GM12878 (cell line): ENCODE data around the gene PTPRJ. TPM values are rescaled to one million over a fixed set of nuclear protein-coding genes. Genes with fewer than 3 reads are reported as not detected.

Experiments
- BHLHE40 ChIP-seq, 2 experiments: fragments of 450-650 bp in 1 of 2; IDR thresholded peaks; 2 replicates each; pipeline ENCODE4 v1.6.1; 2011 to 2017; ENCODE audit warnings: low read depth in 2 of 2, borderline replicate concordance in 1 of 2, improper control_type of control experiment in 1 of 2, low read length in 1 of 2, mild to moderate bottlenecking in 1 of 2
- BMI1 ChIP-seq: fragments of 450-650 bp; IDR thresholded peaks from 2 replicates; pipeline ENCODE4 v1.6.1; 2016; ENCODE audit warnings: mild to moderate bottlenecking, moderate library complexity, borderline replicate concordance
- FOXM1 ChIP-seq: IDR thresholded peaks from 2 replicates; pipeline ENCODE4 v1.6.1; 2012; ENCODE audit warnings: low read depth, mild to moderate bottlenecking, inconsistent platforms, low read length, moderate library complexity
- JUNB ChIP-seq: IDR thresholded peaks from 2 replicates; pipeline ENCODE4 v1.6.1; 2016; ENCODE audit warnings: antibody characterized with exemption, mild to moderate bottlenecking
- NRF1 ChIP-seq: conservative IDR thresholded peaks from 2 replicates; pipeline ENCODE4 v1.6.1; 2011; ENCODE audit warnings: mild to moderate bottlenecking, low read depth, low read length, improper control_type of control experiment
- PAX5 ChIP-seq: IDR thresholded peaks from 2 replicates; pipeline ENCODE4 v1.6.1; 2011; ENCODE audit warnings: low read depth, low read length, borderline replicate concordance
- PML ChIP-seq: IDR thresholded peaks from 2 replicates; pipeline ENCODE4 v1.6.1; 2012; ENCODE audit warnings: low read length, inconsistent platforms
- RBBP5 ChIP-seq: fragments of 200-600 bp; sonication (generic); conservative IDR thresholded peaks from 2 replicates; pipeline ENCODE4 v1.6.1; 2016
- RUNX3 ChIP-seq: IDR thresholded peaks from 2 replicates; pipeline ENCODE4 v1.6.1; 2012; ENCODE audit warnings: low read length, inconsistent platforms
- SMC3 ChIP-seq: IDR thresholded peaks from 2 replicates; pipeline ENCODE4 v1.6.1; 2011; ENCODE audit warnings: low read length, improper control_type of control experiment, borderline replicate concordance
- SP1 ChIP-seq: IDR thresholded peaks from one replicate; pipeline ENCODE4 v1.6.1; 2011; ENCODE audit warnings: low read depth, low read length
- STAT3 ChIP-seq: IDR thresholded peaks from 2 replicates; pipeline ENCODE4 v1.6.1; 2011; ENCODE audit warnings: low read depth, low read length, improper control_type of control experiment
- polyA plus RNA-seq, 11 experiments: library from polyadenylated mRNA; depleted of rRNA in 4 of 11; unstranded in 6 of 11; stranded (reverse) in 5 of 11; fragments of >200 nt; fragmentation: Nextera tagmentation in 4 of 11; fragmentation: Illumina TruSeq in 1 of 11; extraction: Ambion mirVana in 4 of 11; extraction: Trizol in 1 of 11; gene quantifications; 1 replicate in 1 of 11; 2 replicates in 10 of 11; pipeline versions ENCODE4 v1.2.1 to v1.2.3, GENCODE V29; 2011 to 2016; ENCODE audit warnings: inconsistent platforms in 2 of 11, missing spikeins in 2 of 11, low read depth in 1 of 11
- total RNA-seq, 4 experiments: library from RNA; depleted of rRNA in 3 of 4; stranded (reverse); fragments of >200 nt in 3 of 4; fragmentation: Illumina TruSeq in 1 of 4; extraction: Trizol in 1 of 4; gene quantifications; 2 replicates each; pipeline versions ENCODE4 v1.2.1 to v1.2.3, GENCODE V29; 2013 to 2021
- TF ChIP-seq, protein P1 (sequence below): IDR thresholded peaks from 2 replicates; pipeline ENCODE4 v1.6.1; 2012; ENCODE audit warnings: low read length, inconsistent platforms
- TF ChIP-seq, protein P2 (sequence below): fragments of 450-650 bp; IDR thresholded peaks from 2 replicates; pipeline ENCODE4 v1.6.1; 2017; ENCODE audit warnings: borderline replicate concordance
- TF ChIP-seq, protein P3 (sequence below): fragments of 450-650 bp; IDR thresholded peaks from 2 replicates; pipeline ENCODE4 v1.6.1; 2017; ENCODE audit warnings: mild to moderate bottlenecking, low read depth, inconsistent platforms; ENCODE audit not compliant: poor library complexity, severe bottlenecking

The PTPRJ gene
- total and polyA plus RNA-seq, 10 of the 15 experiments (the other 5 are each of a cell fraction or from before 2014, with no cell fraction given) = 0.22 to 22.4 (median 7.4) TPM

DNA sequence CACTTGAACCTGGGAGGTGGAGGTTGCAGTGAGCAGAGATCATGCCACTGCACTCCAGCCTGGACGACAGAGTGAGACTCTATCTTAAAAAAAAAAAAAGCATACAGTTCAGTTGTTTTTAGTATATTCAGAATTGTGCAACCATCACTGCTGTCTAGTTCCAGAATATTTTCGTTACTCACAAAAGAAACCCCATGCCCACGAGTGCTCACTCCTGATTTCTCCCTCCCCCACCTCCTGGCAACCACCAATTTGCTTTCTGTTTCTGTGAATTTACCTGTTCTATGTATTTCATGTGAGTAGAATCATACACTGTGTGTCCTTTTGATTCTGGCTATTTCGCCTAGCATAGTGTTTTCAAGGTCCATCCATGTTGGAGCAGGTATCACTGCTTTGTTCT, 24.8 kb downstream of the PTPRJ start (continued):
- TF ChIP-seq RBBP5 (no peak), NRF1 (no peak), PML (no peak), RUNX3 (peak; percentile 36; the same call in 1 of the 2 replicates), SP1 (no peak), PAX5 (no peak), STAT3 (no peak), BHLHE40 (IDR thresholded peaks at IDR 0.05; ENCODE audit: borderline replicate concordance in 1 of 2, low read depth in 2 of 2, low read length in 1 of 2) (no peak), SMC3 (no peak), JUNB (0 out of 2 replicates have a peak, but pooled peaks have one; percentile 10), FOXM1 (peak; percentile 21; the same call in 1 of the 2 replicates), BMI1 (no peak)
- TF ChIP-seq, protein P1, sequence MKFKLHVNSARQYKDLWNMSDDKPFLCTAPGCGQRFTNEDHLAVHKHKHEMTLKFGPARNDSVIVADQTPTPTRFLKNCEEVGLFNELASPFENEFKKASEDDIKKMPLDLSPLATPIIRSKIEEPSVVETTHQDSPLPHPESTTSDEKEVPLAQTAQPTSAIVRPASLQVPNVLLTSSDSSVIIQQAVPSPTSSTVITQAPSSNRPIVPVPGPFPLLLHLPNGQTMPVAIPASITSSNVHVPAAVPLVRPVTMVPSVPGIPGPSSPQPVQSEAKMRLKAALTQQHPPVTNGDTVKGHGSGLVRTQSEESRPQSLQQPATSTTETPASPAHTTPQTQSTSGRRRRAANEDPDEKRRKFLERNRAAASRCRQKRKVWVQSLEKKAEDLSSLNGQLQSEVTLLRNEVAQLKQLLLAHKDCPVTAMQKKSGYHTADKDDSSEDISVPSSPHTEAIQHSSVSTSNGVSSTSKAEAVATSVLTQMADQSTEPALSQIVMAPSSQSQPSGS = no peak
- TF ChIP-seq, protein P2, sequence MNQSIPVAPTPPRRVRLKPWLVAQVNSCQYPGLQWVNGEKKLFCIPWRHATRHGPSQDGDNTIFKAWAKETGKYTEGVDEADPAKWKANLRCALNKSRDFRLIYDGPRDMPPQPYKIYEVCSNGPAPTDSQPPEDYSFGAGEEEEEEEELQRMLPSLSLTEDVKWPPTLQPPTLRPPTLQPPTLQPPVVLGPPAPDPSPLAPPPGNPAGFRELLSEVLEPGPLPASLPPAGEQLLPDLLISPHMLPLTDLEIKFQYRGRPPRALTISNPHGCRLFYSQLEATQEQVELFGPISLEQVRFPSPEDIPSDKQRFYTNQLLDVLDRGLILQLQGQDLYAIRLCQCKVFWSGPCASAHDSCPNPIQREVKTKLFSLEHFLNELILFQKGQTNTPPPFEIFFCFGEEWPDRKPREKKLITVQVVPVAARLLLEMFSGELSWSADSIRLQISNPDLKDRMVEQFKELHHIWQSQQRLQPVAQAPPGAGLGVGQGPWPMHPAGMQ = no peak
- TF ChIP-seq, protein P3, sequence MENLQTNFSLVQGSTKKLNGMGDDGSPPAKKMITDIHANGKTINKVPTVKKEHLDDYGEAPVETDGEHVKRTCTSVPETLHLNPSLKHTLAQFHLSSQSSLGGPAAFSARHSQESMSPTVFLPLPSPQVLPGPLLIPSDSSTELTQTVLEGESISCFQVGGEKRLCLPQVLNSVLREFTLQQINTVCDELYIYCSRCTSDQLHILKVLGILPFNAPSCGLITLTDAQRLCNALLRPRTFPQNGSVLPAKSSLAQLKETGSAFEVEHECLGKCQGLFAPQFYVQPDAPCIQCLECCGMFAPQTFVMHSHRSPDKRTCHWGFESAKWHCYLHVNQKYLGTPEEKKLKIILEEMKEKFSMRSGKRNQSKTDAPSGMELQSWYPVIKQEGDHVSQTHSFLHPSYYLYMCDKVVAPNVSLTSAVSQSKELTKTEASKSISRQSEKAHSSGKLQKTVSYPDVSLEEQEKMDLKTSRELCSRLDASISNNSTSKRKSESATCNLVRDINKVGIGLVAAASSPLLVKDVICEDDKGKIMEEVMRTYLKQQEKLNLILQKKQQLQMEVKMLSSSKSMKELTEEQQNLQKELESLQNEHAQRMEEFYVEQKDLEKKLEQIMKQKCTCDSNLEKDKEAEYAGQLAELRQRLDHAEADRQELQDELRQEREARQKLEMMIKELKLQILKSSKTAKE = no peak
